Hepatocyte (in vitro differentiated cells): ENCODE results near the gene GAS2L1. TPM values are rescaled to one million over a fixed set of nuclear protein-coding genes. Genes with fewer than 3 reads are reported as not detected.

Experiments used
- DNase-seq: peaks from one replicate; pipeline ENCODE4 v3.0.0-alpha.2; 2016; ENCODE audit warnings: low spot score
- H2AFZ ChIP-seq: fragments of 200-600 bp; sonication (generic); 2 replicates; pipeline ENCODE4 v1.6.0; 2016; ENCODE audit warnings: antibody characterized with exemption, mild to moderate bottlenecking
- H3K27ac ChIP-seq: fragments of 200-600 bp; sonication (generic); 2 replicates; pipeline ENCODE4 v1.5.1; 2016; ENCODE audit warnings: mild to moderate bottlenecking
- H3K27me3 ChIP-seq: fragments of 200-600 bp; sonication (generic); 2 replicates; pipeline ENCODE4 v1.6.1; 2016
- H3K36me3 ChIP-seq: fragments of 200-600 bp; sonication (generic); replicated peaks from 2 replicates; pipeline ENCODE4 v1.5.1; 2016; ENCODE audit warnings: low read depth; ENCODE audit not compliant: insufficient read depth
- H3K4me1 ChIP-seq: fragments of 200-600 bp; sonication (generic); 2 replicates; pipeline ENCODE4 v1.5.1; 2016; ENCODE audit warnings: mild to moderate bottlenecking, moderate library complexity; ENCODE audit not compliant: insufficient read depth
- H3K4me2 ChIP-seq: fragments of 200-600 bp; sonication (generic); 2 replicates; pipeline ENCODE4 v1.6.0; 2016
- H3K4me3 ChIP-seq: fragments of 200-600 bp; sonication (generic); 2 replicates; pipeline ENCODE4 v1.5.1; 2016; ENCODE audit warnings: mild to moderate bottlenecking
- H3K79me2 ChIP-seq: fragments of 200-600 bp; sonication (generic); 2 replicates; pipeline ENCODE4 v1.6.0; 2017; ENCODE audit warnings: mild to moderate bottlenecking
- H3K9me2 ChIP-seq: fragments of 200-600 bp; sonication (generic); replicated peaks from 2 replicates; pipeline ENCODE4 v1.6.0; 2017; ENCODE audit warnings: mild to moderate bottlenecking; ENCODE audit not compliant: insufficient read depth
- H3K9me3 ChIP-seq: fragments of 200-600 bp; sonication (generic); 2 replicates; pipeline ENCODE4 v1.5.1; 2016; ENCODE audit warnings: low read depth, mild to moderate bottlenecking
- H4K20me1 ChIP-seq: fragments of 200-600 bp; sonication (generic); 2 replicates; pipeline ENCODE4 v1.6.0; 2016; ENCODE audit warnings: mild to moderate bottlenecking; ENCODE audit not compliant: insufficient read depth, poor library complexity, severe bottlenecking
- EZH2 ChIP-seq: fragments of 200-600 bp; sonication (generic); IDR thresholded peaks from 2 replicates; pipeline ENCODE4 v1.6.1; 2016; ENCODE audit warnings: antibody characterized with exemption, mild to moderate bottlenecking, borderline replicate concordance
- EZH2phosphoT487 ChIP-seq: fragments of 200-600 bp; sonication (generic); IDR thresholded peaks from one replicate; pipeline ENCODE4 v1.6.1; 2018; ENCODE audit warnings: antibody characterized with exemption, mild to moderate bottlenecking, low read depth, moderate library complexity; ENCODE audit not compliant: unreplicated experiment, severe bottlenecking
- WGBS: methylation state at CpG from one replicate; pipeline ENCODE4 v1.1.6; 2016; ENCODE audit warnings: low lambda C conversion rate; ENCODE audit errors: missing lambda C conversion rate; 5-methylcytosine and 5-hydroxymethylcytosine counted together
- polyA plus RNA-seq: library from polyadenylated mRNA; unstranded; fragments of >200 nt; fragmentation: Nextera tagmentation; extraction: Ambion mirVana; gene quantifications from 2 replicates; pipeline ENCODE4 v1.2.1, GENCODE V29; 2016
- total RNA-seq: library from RNA; depleted of rRNA; stranded (reverse); fragments of >200 nt; gene quantifications from 2 replicates; pipeline ENCODE4 v1.2.3, GENCODE V29; 2014
- TF ChIP-seq, protein P1 (sequence below): fragments of 200-600 bp; sonication (generic); IDR thresholded peaks from 2 replicates; pipeline ENCODE4 v1.5.1; 2016; ENCODE audit warnings: antibody characterized with exemption, mild to moderate bottlenecking; ENCODE audit not compliant: poor library complexity

The GAS2L1 gene
- total and polyA plus RNA-seq, 2 experiments from 2014 or later, result 10.4 to 46.0 TPM

DNA sequence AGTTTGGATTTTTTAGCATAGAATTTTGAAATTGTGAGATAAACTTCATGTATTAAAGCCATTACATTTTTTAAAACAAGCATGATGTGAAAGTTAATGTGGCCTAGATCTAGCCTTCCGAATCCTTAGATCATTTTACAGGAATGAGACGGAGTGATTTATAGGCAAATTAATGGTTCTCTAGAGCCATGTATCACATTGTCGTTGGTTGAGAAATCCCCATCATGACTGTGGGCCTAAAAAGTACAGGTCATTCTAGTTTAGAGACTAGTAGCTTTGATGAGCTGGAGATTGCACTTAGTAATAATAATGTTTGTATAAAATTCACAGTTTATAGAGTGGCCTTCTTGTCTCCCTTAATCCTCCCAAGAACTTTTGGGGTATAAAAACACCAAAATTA lies 31.3 kb upstream of the GAS2L1 start:
- H3K9me2 ChIP-seq, result no peaks in the 10 kb centered on the region

DNA sequence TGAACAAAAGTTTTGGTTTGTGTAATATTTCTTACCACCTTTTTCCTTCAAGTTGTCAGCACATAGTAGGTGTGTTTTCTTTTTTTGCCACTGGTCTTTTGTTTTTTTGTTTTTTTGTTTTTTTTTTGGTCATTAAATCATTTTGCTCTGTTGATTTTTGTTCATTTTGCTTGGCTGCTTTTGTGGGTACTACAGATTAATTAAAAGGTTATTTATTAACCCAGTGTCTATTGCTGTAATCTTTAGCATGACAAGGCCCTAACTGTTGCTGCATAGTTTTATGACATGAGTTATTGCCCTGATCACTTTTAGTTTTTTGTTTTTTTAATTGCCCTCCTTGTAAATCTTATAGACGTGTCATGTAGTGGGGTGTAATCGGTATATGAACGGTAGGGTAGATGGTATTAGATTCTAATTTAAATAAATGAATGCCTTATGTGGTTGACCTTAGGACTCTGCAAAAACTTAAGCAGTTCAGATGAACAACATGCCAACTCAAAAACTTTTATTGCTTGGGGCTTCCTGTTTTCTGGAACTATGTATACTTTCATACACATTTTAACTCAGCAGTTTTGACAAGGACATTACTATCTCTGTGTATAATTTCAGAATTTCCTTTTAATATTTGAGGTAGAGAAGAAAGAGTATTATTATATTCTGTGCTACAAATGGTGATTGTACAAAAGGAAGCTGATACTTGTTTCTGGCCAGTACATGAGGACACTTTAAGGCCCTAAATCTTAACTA lies 30.5 kb upstream of the GAS2L1 start:
- H4K20me1 ChIP-seq, result peaks cover 99% of the 10 kb centered on the region
- H3K27ac ChIP-seq, result peak overlapping the region; percentile 7
- H3K9me3 ChIP-seq, result no peaks in the 10 kb centered on the region
- TF ChIP-seq EZH2, result no peak
- TF ChIP-seq, protein P1, sequence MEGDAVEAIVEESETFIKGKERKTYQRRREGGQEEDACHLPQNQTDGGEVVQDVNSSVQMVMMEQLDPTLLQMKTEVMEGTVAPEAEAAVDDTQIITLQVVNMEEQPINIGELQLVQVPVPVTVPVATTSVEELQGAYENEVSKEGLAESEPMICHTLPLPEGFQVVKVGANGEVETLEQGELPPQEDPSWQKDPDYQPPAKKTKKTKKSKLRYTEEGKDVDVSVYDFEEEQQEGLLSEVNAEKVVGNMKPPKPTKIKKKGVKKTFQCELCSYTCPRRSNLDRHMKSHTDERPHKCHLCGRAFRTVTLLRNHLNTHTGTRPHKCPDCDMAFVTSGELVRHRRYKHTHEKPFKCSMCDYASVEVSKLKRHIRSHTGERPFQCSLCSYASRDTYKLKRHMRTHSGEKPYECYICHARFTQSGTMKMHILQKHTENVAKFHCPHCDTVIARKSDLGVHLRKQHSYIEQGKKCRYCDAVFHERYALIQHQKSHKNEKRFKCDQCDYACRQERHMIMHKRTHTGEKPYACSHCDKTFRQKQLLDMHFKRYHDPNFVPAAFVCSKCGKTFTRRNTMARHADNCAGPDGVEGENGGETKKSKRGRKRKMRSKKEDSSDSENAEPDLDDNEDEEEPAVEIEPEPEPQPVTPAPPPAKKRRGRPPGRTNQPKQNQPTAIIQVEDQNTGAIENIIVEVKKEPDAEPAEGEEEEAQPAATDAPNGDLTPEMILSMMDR, result no peak
- DNase-seq, result no peak
- 74% methylated on average over 3 of the region's 3 CpGs for WGBS
- no peaks in the 10 kb centered on the region for H3K9me2 ChIP-seq
- peaks cover 33% of the 10 kb centered on the region for H3K4me1 ChIP-seq
- H3K79me2 ChIP-seq, result peaks cover 99% of the 10 kb centered on the region
- no peaks in the 10 kb centered on the region for H3K36me3 ChIP-seq
- H3K4me3 ChIP-seq, result no peak overlapping the region
- H2AFZ ChIP-seq, result no peak overlapping the region
- H3K27me3 ChIP-seq, result no peaks in the 10 kb centered on the region
- H3K4me2 ChIP-seq, result peak overlapping the region; percentile 56

More for the DNA sequence above, 31.3 kb upstream of the GAS2L1 start:
- peaks cover 99% of the 10 kb centered on the region for H4K20me1 ChIP-seq
- H3K27ac ChIP-seq, result no peak overlapping the region
- peaks cover 37% of the 10 kb centered on the region for H3K4me1 ChIP-seq
- peaks cover 100% of the 10 kb centered on the region for H3K79me2 ChIP-seq
- TF ChIP-seq, protein P1, result no peak
- TF ChIP-seq EZH2phosphoT487, result no peak
- no peak for TF ChIP-seq EZH2
- WGBS, result 71% methylated on average over 3 of the region's 3 CpGs
- no peak overlapping the region for H3K4me2 ChIP-seq
- H2AFZ ChIP-seq, result no peak overlapping the region
- H3K9me3 ChIP-seq, result no peaks in the 10 kb centered on the region
- no peaks in the 10 kb centered on the region for H3K36me3 ChIP-seq
- DNase-seq, result no peak
- H3K27me3 ChIP-seq, result no peaks in the 10 kb centered on the region
- no peak overlapping the region for H3K4me3 ChIP-seq

DNA sequence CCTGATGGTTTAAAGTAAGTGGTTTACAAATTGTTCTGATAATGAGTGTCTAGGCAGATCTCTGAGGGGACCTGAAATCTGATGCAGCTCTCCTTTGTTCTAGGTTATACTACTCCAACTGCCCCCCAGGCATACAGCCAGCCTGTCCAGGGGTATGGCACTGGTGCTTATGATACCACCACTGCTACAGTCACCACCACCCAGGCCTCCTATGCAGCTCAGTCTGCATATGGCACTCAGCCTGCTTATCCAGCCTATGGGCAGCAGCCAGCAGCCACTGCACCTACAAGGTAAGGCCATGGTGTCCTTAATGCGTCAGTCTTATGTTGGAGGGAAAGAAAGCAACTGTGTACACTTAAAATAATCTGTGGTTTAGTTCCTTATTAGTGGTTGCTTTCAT lies 28.5 kb upstream of the GAS2L1 start:
- peaks cover 99% of the 10 kb centered on the region for H3K79me2 ChIP-seq
- H3K27ac ChIP-seq, result no peak overlapping the region
- no peak for DNase-seq
- no peaks in the 10 kb centered on the region for H3K27me3 ChIP-seq
- no peak overlapping the region for H3K4me3 ChIP-seq
- H3K4me2 ChIP-seq, result no peak overlapping the region
- TF ChIP-seq EZH2 (no peak), EZH2phosphoT487 (no peak)
- TF ChIP-seq, protein P1, result no peak
- peaks cover 21% of the 10 kb centered on the region for H3K4me1 ChIP-seq
- H4K20me1 ChIP-seq, result peaks cover 98% of the 10 kb centered on the region
- H2AFZ ChIP-seq, result no peak overlapping the region
- H3K9me3 ChIP-seq, result no peaks in the 10 kb centered on the region
- no peaks in the 10 kb centered on the region for H3K9me2 ChIP-seq
- WGBS, result 93% methylated on average over 1 of the region's 1 CpG
- no peaks in the 10 kb centered on the region for H3K36me3 ChIP-seq

DNA sequence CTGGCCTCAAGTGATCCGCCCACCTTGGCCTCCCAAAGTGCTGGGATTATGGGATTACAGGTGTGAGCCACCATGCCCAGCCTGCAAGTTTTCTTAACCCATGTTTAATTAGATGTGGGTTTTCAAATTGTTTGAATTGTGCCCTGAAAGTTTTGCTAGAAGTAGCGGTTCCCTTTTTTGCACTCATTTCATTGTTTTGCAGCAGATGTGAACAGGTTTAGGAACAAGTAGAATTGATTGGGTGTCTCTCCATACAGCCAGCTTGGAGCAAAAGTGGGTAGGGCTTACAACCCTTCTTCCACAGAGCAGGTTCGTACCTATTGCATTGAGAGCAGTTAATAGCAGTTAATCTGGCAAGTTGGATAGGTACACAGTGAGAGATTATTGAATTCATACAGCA lies 22.3 kb upstream of the GAS2L1 start:
- Histone ChIP-seq H3K4me1 (no peaks in the 10 kb centered on the region), H4K20me1 (peaks cover 99% of the 10 kb centered on the region), H3K27me3 (no peaks in the 10 kb centered on the region), H3K9me3 (no peaks in the 10 kb centered on the region), H3K4me3 (no peak overlapping the region), H2AFZ (no peak overlapping the region), H3K79me2 (peaks cover 98% of the 10 kb centered on the region), H3K4me2 (no peak overlapping the region), H3K36me3 (no peaks in the 10 kb centered on the region), H3K27ac (no peak overlapping the region), H3K9me2 (no peaks in the 10 kb centered on the region)
- WGBS, result 99% methylated on average over 3 of the region's 3 CpGs
- TF ChIP-seq EZH2phosphoT487, result no peak
- TF ChIP-seq, protein P1, result no peak
- no peak for TF ChIP-seq EZH2
- no peak for DNase-seq
